AG04449 (cell line): Measurements from ENCODE around the gene R3HDM2.
A peak's percentile ranks its signal among the peaks of the same experiment; 100 is the strongest.

Experiments
- CTCF ChIA-PET: fragments of 350-600 bp; formaldehyde crosslinking; extraction: SDS; loops from one replicate; lab custom pipeline; 2021; ENCODE audit warnings: antibody characterized with exemption; lab: Yijun Ruan, JAX
- POLR2A ChIA-PET: fragments of 400-600, 350-600 bp; formaldehyde crosslinking; extraction: SDS; loops from one replicate; lab custom pipeline; 2020; ENCODE audit warnings: antibody characterized with exemption, inconsistent platforms; lab: Yijun Ruan, JAX
- DNase-seq: peaks from one replicate; pipeline ENCODE4 v3.0.0-alpha.2; 2010; ENCODE audit warnings: low read depth, low spot score
- H3K4me3 ChIP-seq: 2 replicates; pipeline ENCODE4 v1.5.1; 2011; ENCODE audit warnings: low read depth, mild to moderate bottlenecking, control low read depth, low read length
- TF ChIP-seq, protein P1 (sequence below): IDR thresholded peaks from one replicate; pipeline ENCODE4 v1.5.1; 2011; ENCODE audit warnings: mild to moderate bottlenecking, moderate library complexity, low read length, control low read depth, inconsistent platforms; ENCODE audit not compliant: insufficient read depth; ENCODE audit errors: missing control alignments

R3HDM2 gene

DNA sequence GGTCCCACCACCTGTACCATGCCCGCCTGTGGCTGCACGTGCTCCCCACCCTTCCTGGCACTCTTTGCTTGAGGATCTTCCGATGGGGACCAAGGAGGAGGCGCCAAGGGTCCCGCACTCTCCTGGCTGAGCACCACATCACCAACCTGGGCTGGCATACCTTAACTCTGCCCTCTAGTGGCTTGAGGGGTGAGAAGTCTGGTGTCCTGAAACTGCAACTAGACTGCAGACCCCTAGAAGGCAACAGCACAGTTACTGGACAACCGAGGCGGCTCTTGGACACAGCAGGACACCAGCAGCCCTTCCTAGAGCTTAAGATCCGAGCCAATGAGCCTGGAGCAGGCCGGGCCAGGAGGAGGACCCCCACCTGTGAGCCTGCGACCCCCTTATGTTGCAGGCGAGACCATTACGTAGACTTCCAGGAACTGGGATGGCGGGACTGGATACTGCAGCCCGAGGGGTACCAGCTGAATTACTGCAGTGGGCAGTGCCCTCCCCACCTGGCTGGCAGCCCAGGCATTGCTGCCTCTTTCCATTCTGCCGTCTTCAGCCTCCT, 25.4 kb upstream of the R3HDM2 start:
- CTCF ChIA-PET, result interaction anchor here (0.6 to 19.6 kb wide), 21 partner anchors 8 to 585 kb away, joined by 3 to 880 read pairs (median 5); partner anchors contain the start of genes B4GALNT1, INHBC and STAC3
- peak overlapping the region; percentile 46 for H3K4me3 ChIP-seq
- DNase-seq, result no peak
- TF ChIP-seq, protein P1, sequence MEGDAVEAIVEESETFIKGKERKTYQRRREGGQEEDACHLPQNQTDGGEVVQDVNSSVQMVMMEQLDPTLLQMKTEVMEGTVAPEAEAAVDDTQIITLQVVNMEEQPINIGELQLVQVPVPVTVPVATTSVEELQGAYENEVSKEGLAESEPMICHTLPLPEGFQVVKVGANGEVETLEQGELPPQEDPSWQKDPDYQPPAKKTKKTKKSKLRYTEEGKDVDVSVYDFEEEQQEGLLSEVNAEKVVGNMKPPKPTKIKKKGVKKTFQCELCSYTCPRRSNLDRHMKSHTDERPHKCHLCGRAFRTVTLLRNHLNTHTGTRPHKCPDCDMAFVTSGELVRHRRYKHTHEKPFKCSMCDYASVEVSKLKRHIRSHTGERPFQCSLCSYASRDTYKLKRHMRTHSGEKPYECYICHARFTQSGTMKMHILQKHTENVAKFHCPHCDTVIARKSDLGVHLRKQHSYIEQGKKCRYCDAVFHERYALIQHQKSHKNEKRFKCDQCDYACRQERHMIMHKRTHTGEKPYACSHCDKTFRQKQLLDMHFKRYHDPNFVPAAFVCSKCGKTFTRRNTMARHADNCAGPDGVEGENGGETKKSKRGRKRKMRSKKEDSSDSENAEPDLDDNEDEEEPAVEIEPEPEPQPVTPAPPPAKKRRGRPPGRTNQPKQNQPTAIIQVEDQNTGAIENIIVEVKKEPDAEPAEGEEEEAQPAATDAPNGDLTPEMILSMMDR, result peak; percentile 76
- POLR2A ChIA-PET, result no interaction called here

- ChIA-PET CTCF (interaction anchor here (0.6 to 19.6 kb wide), 28 partner anchors 8 to 585 kb away, joined by 3 to 880 read pairs (median 4); partner anchors contain the start of genes B4GALNT1, INHBC and STAC3), POLR2A (interaction anchor here (1.2 to 1.3 kb wide), 2 partner anchors 65 to 146 kb away, joined by 3 to 4 read pairs; partner anchors contain the start of gene DDIT3)
- TF ChIP-seq, protein P1, result no peak
- peak overlapping the region; percentile 46 for H3K4me3 ChIP-seq
- DNase-seq, result no peak
Observed at GRCh38 chr12:57455374-57456144, 24.7 kb upstream of the R3HDM2 start.

GRCh38 chr12:57454566-57455373, 23.9 kb upstream of the R3HDM2 start, which contains the start of gene INHBE:
TSS of gene INHBE (plus strand) at chr12:57455307. CDS start at chr12:57455537, 230 bp downstream.
- peak; percentile 77 for DNase-seq
- TF ChIP-seq, protein P1, result no peak
- H3K4me3 ChIP-seq, result peak within 1 kb of the TSS; percentile 46
- ChIA-PET CTCF (interaction anchor here (0.6 to 19.6 kb wide), 31 partner anchors 9 to 241 kb away, joined by 3 to 880 read pairs (median 7); partner anchors contain the start of genes B4GALNT1, INHBC and STAC3), POLR2A (interaction anchor here (1.2 to 1.3 kb wide), 2 partner anchors 65 to 145 kb away, joined by 3 to 4 read pairs; partner anchors contain the start of gene DDIT3)

- TF ChIP-seq, protein P1, result no peak
- no peak overlapping the region for H3K4me3 ChIP-seq
- CTCF ChIA-PET, result interaction anchor here (1.0 to 19.6 kb wide), 21 partner anchors 10 to 241 kb away, joined by 3 to 880 read pairs (median 17); partner anchors contain the start of genes INHBC and STAC3
- POLR2A ChIA-PET, result interaction anchor here (1.2 kb wide), 1 partner anchor 145 kb away, joined by 4 read pairs; no protein-coding TSS in a partner anchor
- no peak for DNase-seq
Observed at GRCh38 chr12:57454213-57454565, 23.3 kb upstream of the R3HDM2 start.

- ChIA-PET POLR2A (interaction anchor here (0.6 to 1.7 kb wide), 5 partner anchors 13 to 180 kb away, joined by 3 to 6 read pairs (median 4); no protein-coding TSS in a partner anchor), CTCF (interaction anchor here (0.5 to 19.6 kb wide), 45 partner anchors 10 to 329 kb away, joined by 3 to 880 read pairs (median 5); partner anchors contain the start of genes INHBC and STAC3)
- TF ChIP-seq, protein P1, result peak; percentile 94
- H3K4me3 ChIP-seq, result no peak overlapping the region
- DNase-seq, result no peak
Observed at GRCh38 chr12:57452937-57453509, 22.2 kb upstream of the R3HDM2 start.
